ENCODE data around the gene CCDC24. TPM values are rescaled to one million over a fixed set of nuclear protein-coding genes. Genes with fewer than 3 reads are reported as not detected.

CCDC24 gene
- total and polyA plus RNA-seq, 2 donors (not counting 3 experiments of a cell fraction or from before 2014, with no cell fraction given): 2.2 to 3.1 TPM

DNA sequence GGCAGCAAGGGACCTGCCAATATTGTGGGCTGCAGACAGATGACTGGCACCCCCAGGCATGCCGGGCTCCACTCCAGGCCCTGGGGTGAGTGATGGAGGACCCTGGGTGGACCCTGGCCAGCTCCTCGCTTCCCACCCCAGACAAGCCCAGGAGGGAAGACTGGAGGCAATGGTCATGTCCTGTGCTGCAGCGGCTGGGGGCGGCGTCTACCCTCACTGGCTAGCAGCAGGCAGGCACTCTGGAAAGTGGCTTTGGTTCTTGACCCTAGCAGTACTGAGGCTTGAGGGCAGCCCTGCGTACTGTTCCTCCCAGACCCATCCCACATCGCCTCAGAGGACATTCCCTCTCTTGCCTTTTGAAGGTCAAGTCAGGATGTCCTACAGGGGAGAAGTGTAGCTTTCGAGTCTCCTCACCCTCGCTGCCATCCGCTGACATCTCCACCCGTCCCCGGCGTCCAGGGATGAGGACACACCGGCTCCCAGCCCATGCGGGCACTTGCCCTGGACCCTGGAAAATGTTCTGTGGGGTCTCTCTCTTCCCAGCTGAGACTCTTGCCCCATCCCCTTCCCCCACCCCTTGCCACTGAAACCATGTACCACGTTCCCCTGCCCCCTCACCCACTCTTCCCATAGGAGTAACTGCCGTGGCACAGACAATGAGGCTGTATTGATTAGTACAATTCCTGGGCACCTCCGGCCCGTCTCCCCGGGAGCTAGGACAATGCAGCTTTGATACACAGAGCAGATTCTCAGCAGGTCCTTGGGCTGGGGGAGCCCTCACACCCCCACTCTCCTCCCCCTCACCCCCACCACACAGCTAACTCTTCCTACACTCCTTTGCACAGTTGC, 24.9 kb downstream of the CCDC24 start:
- intact Hi-C loops (cut with micrococcal nuclease): no loop called here
- no TSS peak for BruUV-seq (replicated peaks)
- H3K36me3 ChIP-seq (ENCODE audit: control insufficient read depth in 2 of 2, extremely low read depth in 1 of 2, insufficient read depth in 2 of 2, low read length in 2 of 2): no peaks in the 10 kb centered on the region
- no peak overlapping the region for H3K4me3 ChIP-seq (replicated peaks in 1 of 3; ENCODE audit: insufficient read depth in 1 of 3, low read depth in 1 of 3, low read length in 3 of 3)
- CTCF ChIA-PET: interaction anchor here (1.3 to 1.7 kb wide), 2 partner anchors 12 to 14 kb away, joined by 3 to 4 read pairs; no protein-coding TSS in a partner anchor
- no peaks in the 10 kb centered on the region for H3K4me1 ChIP-seq (ENCODE audit: control insufficient read depth, extremely low read depth, insufficient read depth, low read length)
- H3K27ac ChIP-seq (ENCODE audit: insufficient read depth, low read depth, low read length): no peak overlapping the region
- no peaks in the 10 kb centered on the region for H3K9me1 ChIP-seq (replicated peaks; ENCODE audit: control insufficient read depth, extremely low read depth, insufficient read depth, low read length)
- DNase-seq (ENCODE audit: low read depth, low spot score) (no peak), FAIRE-seq (no peak)
- POLR2A ChIA-PET: interaction anchor here (0.5 kb wide), 1 partner anchor 355 kb away, joined by 3 read pairs; no protein-coding TSS in a partner anchor
- no peaks in the 10 kb centered on the region for H4K20me1 ChIP-seq (replicated peaks; ENCODE audit: control insufficient read depth, extremely low read depth, insufficient read depth, low read length)
- H3K4me2 ChIP-seq (ENCODE audit: insufficient read depth, low read length): no peak overlapping the region
- H3K79me2 ChIP-seq (ENCODE audit: control insufficient read depth, insufficient read depth, low read length): no peaks in the 10 kb centered on the region
- dilution Hi-C loops (cut with MboI; ENCODE audit: extremely low pct_ligation_motif_present, low sequenced_read_pairs): no loop called here
- no peaks in the 10 kb centered on the region for H3K9me3 ChIP-seq (replicated peaks; ENCODE audit: control insufficient read depth, insufficient read depth, low read length)
- TF ChIP-seq JUN (IDR thresholded peaks at IDR 0.05; ENCODE audit: borderline replicate concordance, insufficient read depth, insufficient read length, low read depth) (no peak), FOS (IDR thresholded peaks at IDR 0.05; ENCODE audit: borderline replicate concordance, insufficient read depth, low read length) (no peak), MYC (IDR thresholded peaks at IDR 0.05; ENCODE audit: low read depth, low read length) (no peak), GATA2 (IDR thresholded peaks at IDR 0.05; ENCODE audit: insufficient read depth, insufficient read length, low read depth, low read length) (no peak), POLR2A (IDR thresholded peaks at IDR 0.05; ENCODE audit: low read depth, low read length) (no peak), EZH2 (IDR thresholded peaks at IDR 0.05; ENCODE audit: borderline replicate concordance, low read depth, low read length, severe bottlenecking) (no peak), POLR2AphosphoS5 (IDR thresholded peaks at IDR 0.05; ENCODE audit: insufficient read depth, low read depth, low read length) (no peak)
- TF ChIP-seq, protein P1, sequence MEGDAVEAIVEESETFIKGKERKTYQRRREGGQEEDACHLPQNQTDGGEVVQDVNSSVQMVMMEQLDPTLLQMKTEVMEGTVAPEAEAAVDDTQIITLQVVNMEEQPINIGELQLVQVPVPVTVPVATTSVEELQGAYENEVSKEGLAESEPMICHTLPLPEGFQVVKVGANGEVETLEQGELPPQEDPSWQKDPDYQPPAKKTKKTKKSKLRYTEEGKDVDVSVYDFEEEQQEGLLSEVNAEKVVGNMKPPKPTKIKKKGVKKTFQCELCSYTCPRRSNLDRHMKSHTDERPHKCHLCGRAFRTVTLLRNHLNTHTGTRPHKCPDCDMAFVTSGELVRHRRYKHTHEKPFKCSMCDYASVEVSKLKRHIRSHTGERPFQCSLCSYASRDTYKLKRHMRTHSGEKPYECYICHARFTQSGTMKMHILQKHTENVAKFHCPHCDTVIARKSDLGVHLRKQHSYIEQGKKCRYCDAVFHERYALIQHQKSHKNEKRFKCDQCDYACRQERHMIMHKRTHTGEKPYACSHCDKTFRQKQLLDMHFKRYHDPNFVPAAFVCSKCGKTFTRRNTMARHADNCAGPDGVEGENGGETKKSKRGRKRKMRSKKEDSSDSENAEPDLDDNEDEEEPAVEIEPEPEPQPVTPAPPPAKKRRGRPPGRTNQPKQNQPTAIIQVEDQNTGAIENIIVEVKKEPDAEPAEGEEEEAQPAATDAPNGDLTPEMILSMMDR (IDR thresholded peaks at IDR 0.05; ENCODE audit: extremely low read depth in 1 of 2, insufficient read depth in 1 of 2, low read depth in 1 of 2, low read length in 2 of 2): no peak
- TF ChIP-seq, protein P2, sequence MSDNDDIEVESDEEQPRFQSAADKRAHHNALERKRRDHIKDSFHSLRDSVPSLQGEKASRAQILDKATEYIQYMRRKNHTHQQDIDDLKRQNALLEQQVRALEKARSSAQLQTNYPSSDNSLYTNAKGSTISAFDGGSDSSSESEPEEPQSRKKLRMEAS (IDR thresholded peaks at IDR 0.05; ENCODE audit: insufficient read depth, insufficient read length): no peak
- H3K27me3 ChIP-seq (ENCODE audit: control insufficient read depth in 2 of 2, insufficient read depth in 2 of 2, low read length in 2 of 2): peaks cover 0 to 4% of the 10 kb centered on the region in 2 experiments
- H3K9ac ChIP-seq (replicated peaks; ENCODE audit: extremely low read depth, insufficient read depth, low read length): no peak overlapping the region
- no peak overlapping the region for H2AFZ ChIP-seq (ENCODE audit: low read depth, low read length)

Data from endothelial cell of umbilical vein (primary cell).